MCF 10A (cell line): ENCODE measurements around the gene BBS10. TPM values are rescaled to one million over a fixed set of nuclear protein-coding genes. Genes with fewer than 3 reads are reported as not detected.

ENCODE experiments used
- Bru-seq: library from RNA; stranded (reverse); fragments of 400-500 nt; gene quantifications from one replicate; lab custom pipeline; 2021; lab: Mats Ljungman, UMichigan
- BruChase-seq, 2 experiments: library from RNA; stranded (reverse); fragments of 400-500 nt; gene quantifications; one replicate each; lab custom pipeline; 2021; lab: Mats Ljungman, UMichigan
- BruUV-seq: library from RNA; stranded (reverse); fragments of 400-500 nt; replicated peaks from 2 replicates; lab custom pipeline; 2021; lab: Mats Ljungman, UMichigan
- CTCF ChIA-PET: fragments of 300-600 bp; sonication (Branson Sonifier 250); formaldehyde crosslinking; extraction: SDS; loops from one replicate; lab custom pipeline; 2021; ENCODE audit warnings: antibody characterized with exemption, inconsistent platforms; lab: Yijun Ruan, JAX
- POLR2A ChIA-PET: fragments of 300-600, 350-650 bp; sonication (Branson Sonifier 250); formaldehyde crosslinking; extraction: SDS; loops from one replicate; lab custom pipeline; 2020; ENCODE audit warnings: antibody characterized with exemption, inconsistent platforms; lab: Yijun Ruan, JAX
- DNase-seq: peaks from one replicate; pipeline ENCODE4 v3.0.0-alpha.2; 2018; ENCODE audit not compliant: unreplicated experiment
- H3K27ac Mint-ChIP-seq: one replicate; pipeline ENCODE4 v1.8.0; 2022; ENCODE audit warnings: mild to moderate bottlenecking, low read depth, mixed read lengths; ENCODE audit not compliant: unreplicated experiment
- H3K27me3 Mint-ChIP-seq: one replicate; pipeline ENCODE4 v1.8.0; 2022; ENCODE audit warnings: mixed read lengths; ENCODE audit not compliant: insufficient read depth, unreplicated experiment
- H3K36me3 Mint-ChIP-seq: one replicate; pipeline ENCODE4 v1.8.0; 2022; ENCODE audit warnings: mild to moderate bottlenecking, moderate library complexity, mixed read lengths; ENCODE audit not compliant: insufficient read depth, unreplicated experiment
- H3K4me1 Mint-ChIP-seq: one replicate; pipeline ENCODE4 v1.8.0; 2022; ENCODE audit warnings: mixed read lengths; ENCODE audit not compliant: insufficient read depth, unreplicated experiment
- H3K4me3 Mint-ChIP-seq: one replicate; pipeline ENCODE4 v1.8.0; 2022; ENCODE audit warnings: mild to moderate bottlenecking, moderate library complexity, mixed read lengths; ENCODE audit not compliant: unreplicated experiment
- H3K9me3 Mint-ChIP-seq: one replicate; pipeline ENCODE4 v1.8.0; 2022; ENCODE audit warnings: mixed read lengths; ENCODE audit not compliant: unreplicated experiment
- intact Hi-C: fragments of 100-400 bp; cut with micrococcal nuclease; formaldehyde crosslinking; loops from 2 replicates; pipeline ENCODE4 v1.14.1; 2022
- long read RNA-seq: library from polyadenylated mRNA; stranded (forward); transcript quantifications from one replicate; pipeline ENCODE4 v2.0.0, GENCODE V29; 2022
- total RNA-seq: library from RNA; stranded (reverse); gene quantifications from 2 replicates; pipeline ENCODE4 v1.2.3, GENCODE V29; 2022
- TF ChIP-seq, protein P1 (sequence below): fragments of 200-600 bp; IDR thresholded peaks from one replicate; pipeline ENCODE4 v1.8.0; 2022; ENCODE audit warnings: antibody characterized with exemption, mild to moderate bottlenecking; ENCODE audit not compliant: unreplicated experiment

Gene BBS10
- total RNA-seq (5.9 and 10.2 TPM in 2 replicates), Bru-seq, nascent RNA (percentile 85 among the genes with signal in this experiment), BruChase-seq, experiment 1, labeled RNA remaining after a 6-hour chase (percentile 96 among the genes with signal in this experiment), BruChase-seq, experiment 2, labeled RNA remaining after a 2-hour chase (percentile 96 among the genes with signal in this experiment)
- long read RNA-seq, transcript BBS10-201 (2 exons, 3,595 nt): major isoform, 12 of 18 reads
- long read RNA-seq, partial matches to known transcripts: 0 of 18 reads
- long read RNA-seq, other reads (novel, unspliced or antisense): 6 of 18 reads

- ChIA-PET CTCF (interaction anchor here (0.6 to 2.8 kb wide), 42 partner anchors 10 to 825 kb away, joined by 3 to 33 read pairs (median 3); partner anchors contain the start of gene OSBPL8), POLR2A (interaction anchor here (0.6 to 3.5 kb wide), 34 partner anchors 8 to 837 kb away, joined by 3 to 56 read pairs (median 4); partner anchors contain the start of genes KRR1, NAP1L1, OSBPL8 and PHLDA1)
- intact Hi-C loops: loop anchor here (1.0 to 5.0 kb wide), 6 partner anchors 107 to 528 kb away; partner anchors contain the start of genes OSBPL8 and PHLDA1
These were observed at the start of gene BBS10 for GRCh38 chr12:76348079-76348901. Gene BBS10, minus strand, starts transcription at chr12:76348415. Its CDS starts 57 bp downstream, at chr12:76348358.

GRCh38 chr12:76391461-76391860, 43.2 kb upstream of the BBS10 start:
- BruUV-seq: no TSS peak
- TF ChIP-seq, protein P1, sequence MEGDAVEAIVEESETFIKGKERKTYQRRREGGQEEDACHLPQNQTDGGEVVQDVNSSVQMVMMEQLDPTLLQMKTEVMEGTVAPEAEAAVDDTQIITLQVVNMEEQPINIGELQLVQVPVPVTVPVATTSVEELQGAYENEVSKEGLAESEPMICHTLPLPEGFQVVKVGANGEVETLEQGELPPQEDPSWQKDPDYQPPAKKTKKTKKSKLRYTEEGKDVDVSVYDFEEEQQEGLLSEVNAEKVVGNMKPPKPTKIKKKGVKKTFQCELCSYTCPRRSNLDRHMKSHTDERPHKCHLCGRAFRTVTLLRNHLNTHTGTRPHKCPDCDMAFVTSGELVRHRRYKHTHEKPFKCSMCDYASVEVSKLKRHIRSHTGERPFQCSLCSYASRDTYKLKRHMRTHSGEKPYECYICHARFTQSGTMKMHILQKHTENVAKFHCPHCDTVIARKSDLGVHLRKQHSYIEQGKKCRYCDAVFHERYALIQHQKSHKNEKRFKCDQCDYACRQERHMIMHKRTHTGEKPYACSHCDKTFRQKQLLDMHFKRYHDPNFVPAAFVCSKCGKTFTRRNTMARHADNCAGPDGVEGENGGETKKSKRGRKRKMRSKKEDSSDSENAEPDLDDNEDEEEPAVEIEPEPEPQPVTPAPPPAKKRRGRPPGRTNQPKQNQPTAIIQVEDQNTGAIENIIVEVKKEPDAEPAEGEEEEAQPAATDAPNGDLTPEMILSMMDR: no peak
- Mint-ChIP-seq H3K4me1 (peaks cover 11% of the 10 kb centered on the region), H3K36me3 (peaks cover 39% of the 10 kb centered on the region), H3K4me3 (no peak overlapping the region), H3K27ac (peak overlapping the region; percentile 64), H3K9me3 (no peaks in the 10 kb centered on the region), H3K27me3 (no peaks in the 10 kb centered on the region)
- peak; percentile 87 for DNase-seq
- POLR2A ChIA-PET: interaction anchor here (2.3 kb wide), 1 partner anchor 65 kb away, joined by 7 read pairs; no protein-coding TSS in a partner anchor
- intact Hi-C loops: no loop called here
- CTCF ChIA-PET: interaction anchor here (0.6 kb wide), 3 partner anchors 25 to 181 kb away, joined by 4 read pairs; no protein-coding TSS in a partner anchor

More at GRCh38 chr12:76348079-76348901, at the start of gene BBS10:
- DNase-seq: peak; percentile 92
- Mint-ChIP-seq H3K9me3 (no peaks in the 10 kb centered on the region), H3K27ac (peak within 1 kb of the TSS; percentile 39), H3K4me3 (peak within 1 kb of the TSS; percentile 86), H3K36me3 (peaks cover 12% of the 10 kb centered on the region), H3K4me1 (peaks cover 17% of the 10 kb centered on the region), H3K27me3 (no peaks in the 10 kb centered on the region)
- BruUV-seq: TSS peak; percentile 93
- TF ChIP-seq, protein P1: peak; percentile 40

GRCh38 chr12:76387614-76388013, 39.4 kb upstream of the BBS10 start:
- ChIA-PET POLR2A (interaction anchor here (0.6 kb wide), 1 partner anchor 463 kb away, joined by 3 read pairs; no protein-coding TSS in a partner anchor), CTCF (no interaction called here)
- no TSS peak for BruUV-seq
- H3K27ac Mint-ChIP-seq: no peak overlapping the region
- no peaks in the 10 kb centered on the region for H3K9me3 Mint-ChIP-seq
- intact Hi-C loops: no loop called here
- peaks cover 11% of the 10 kb centered on the region for H3K4me1 Mint-ChIP-seq
- H3K4me3 Mint-ChIP-seq: no peak overlapping the region
- TF ChIP-seq, protein P1: no peak
- peaks cover 54% of the 10 kb centered on the region for H3K36me3 Mint-ChIP-seq
- no peak for DNase-seq
- H3K27me3 Mint-ChIP-seq: no peaks in the 10 kb centered on the region
